K562 (cell line): ENCODE data around the gene NIPAL1. TPM values are rescaled to one million over a fixed set of nuclear protein-coding genes. Genes with fewer than 3 reads are reported as not detected.

Experiments
- ATAC-seq: fragments of 200-7000 bp; cut with Tn5 transposase; 3 replicates; pipeline ENCODE4 v1.9.1; 2020; ENCODE audit warnings: moderate library complexity
- BruUV-seq: library from RNA; stranded (reverse); fragments of 400-500 nt; replicated peaks from 2 replicates; lab custom pipeline; 2021; lab: Mats Ljungman, UMichigan
- CTCF ChIA-PET: fragments of 300-600 bp; formaldehyde crosslinking; extraction: SDS; loops from one replicate; lab custom pipeline; 2021; ENCODE audit warnings: low intra/inter-chr PET ratio; lab: Yijun Ruan, JAX
- POLR2A ChIA-PET: fragments of 300-600, 350-650 bp; sonication (Branson Sonifier 250); formaldehyde crosslinking; extraction: SDS; loops from one replicate; lab custom pipeline; 2021; ENCODE audit warnings: antibody characterized with exemption, inconsistent platforms; lab: Yijun Ruan, JAX
- DNase-seq, 4 experiments: peaks; one replicate each; pipeline versions ENCODE4 v3.0.0 to v3.0.0-alpha.2; 2011 to 2018; ENCODE audit warnings: low spot score in 3 of 4, mixed read lengths in 3 of 4; ENCODE audit errors: extremely low read depth in 1 of 4
- FAIRE-seq: peaks from 2 replicates; lab custom pipeline; 2011; peaks lifted over from hg19 to GRCh38; lab: Jason Lieb, UNC
- H2AFZ ChIP-seq: 2 replicates; pipeline ENCODE4 v1.6.0; 2011; ENCODE audit warnings: low read depth, low read length, control low read depth, inconsistent platforms
- H3K27ac ChIP-seq: fragments of 200-600 bp; 3 replicates; pipeline ENCODE4 v1.8.0; 2011; ENCODE audit warnings: low read depth, mild to moderate bottlenecking, control low read depth, inconsistent platforms, low read length, moderate library complexity, mixed read lengths; ENCODE audit errors: extremely low read depth
- H3K27me3 ChIP-seq, 2 experiments: fragments of 300-600 bp in 1 of 2; 2 replicates in 1 of 2; 3 replicates in 1 of 2; pipeline versions ENCODE4 v1.6.0 to v1.8.0; 2011; ENCODE audit warnings: inconsistent platforms in 2 of 2, low read length in 2 of 2, mild to moderate bottlenecking in 1 of 2, mixed read lengths in 1 of 2, moderate library complexity in 1 of 2; ENCODE audit not compliant: control insufficient read depth in 2 of 2, insufficient read depth in 2 of 2
- H3K36me3 ChIP-seq: fragments of 300-600 bp; 3 replicates; pipeline ENCODE4 v1.8.0; 2011; ENCODE audit warnings: mild to moderate bottlenecking, low read length, inconsistent platforms; ENCODE audit not compliant: control insufficient read depth, insufficient read depth
- H3K4me1 ChIP-seq, 2 experiments: fragments of 200-600 bp in 1 of 2; replicated peaks in 1 of 2; 2 replicates in 1 of 2; 3 replicates in 1 of 2; pipeline versions ENCODE4 v1.5.1 to v1.8.0; 2011; ENCODE audit warnings: inconsistent platforms in 2 of 2, low read length in 2 of 2, mild to moderate bottlenecking in 1 of 2, mixed read lengths in 1 of 2, moderate library complexity in 1 of 2; ENCODE audit not compliant: control insufficient read depth in 2 of 2, insufficient read depth in 2 of 2
- H3K4me2 ChIP-seq: 2 replicates; pipeline ENCODE4 v1.6.1; 2011; ENCODE audit warnings: low read length, control low read depth, inconsistent platforms, mixed read lengths; ENCODE audit not compliant: insufficient read depth
- H3K4me3 ChIP-seq: fragments of 200-600 bp; sonication (generic), shearing (Covaris generic); 2 replicates; pipeline ENCODE4 v1.5.1; 2016; ENCODE audit warnings: control low read depth, inconsistent platforms
- H3K79me2 ChIP-seq: fragments of 200-600 bp; 3 replicates; pipeline ENCODE4 v1.8.0; 2011; ENCODE audit warnings: low read length, inconsistent platforms; ENCODE audit not compliant: control insufficient read depth, insufficient read depth
- H3K9ac ChIP-seq, 2 experiments: 2 replicates each; pipeline versions ENCODE4 v1.6.0 to v1.6.1; 2011; ENCODE audit warnings: low read depth in 2 of 2, low read length in 2 of 2, control low read depth in 1 of 2, inconsistent platforms in 1 of 2, mild to moderate bottlenecking in 1 of 2, mixed read lengths in 1 of 2; ENCODE audit not compliant: insufficient read depth in 1 of 2
- H3K9me1 ChIP-seq: one replicate; pipeline ENCODE4 v1.6.0; 2011; ENCODE audit warnings: inconsistent platforms, mild to moderate bottlenecking, low read length, moderate library complexity; ENCODE audit not compliant: control insufficient read depth, insufficient read depth
- H3K9me3 ChIP-seq: replicated peaks from 2 replicates; pipeline ENCODE4 v1.5.1; 2011; ENCODE audit warnings: low read depth, low read length, inconsistent platforms; ENCODE audit not compliant: control insufficient read depth, insufficient read depth
- H4K20me1 ChIP-seq: replicated peaks from 2 replicates; pipeline ENCODE4 v1.6.1; 2011; ENCODE audit warnings: low read length, inconsistent platforms, mixed read lengths; ENCODE audit not compliant: control insufficient read depth, insufficient read depth
- CTCF ChIP-seq, 3 experiments: IDR thresholded peaks in 2 of 3; conservative IDR thresholded peaks in 1 of 3; 2 replicates each; pipeline ENCODE4 v1.5.1; 2011 to 2012; ENCODE audit warnings: low read length in 3 of 3, mild to moderate bottlenecking in 3 of 3, control low read depth in 2 of 3, improper control_type of control experiment in 1 of 3, inconsistent platforms in 1 of 3, low read depth in 1 of 3, mixed read lengths in 1 of 3, moderate library complexity in 1 of 3; ENCODE audit not compliant: insufficient read depth in 2 of 3
- HNRNPLL ChIP-seq: fragments of 200-400 bp; formaldehyde crosslinking; IDR thresholded peaks from 2 replicates; pipeline ENCODE4 v1.6.1; 2017; ENCODE audit warnings: low read length, low read depth, mild to moderate bottlenecking; ENCODE audit not compliant: poor library complexity, severe bottlenecking
- MBD1 ChIP-seq: fragments of 250-450 bp; sonication (Bioruptor Pico); IDR thresholded peaks from 2 replicates; pipeline ENCODE4 v1.8.0; 2022; ENCODE audit warnings: inconsistent platforms
- MIER1 ChIP-seq: fragments of 450-650 bp; IDR thresholded peaks from 2 replicates; pipeline ENCODE4 v1.6.1; 2016; ENCODE audit warnings: antibody characterized with exemption, mild to moderate bottlenecking, low read depth
- PTRF ChIP-seq: fragments of 450-650 bp; IDR thresholded peaks from 2 replicates; pipeline ENCODE4 v1.6.1; 2016; ENCODE audit warnings: mild to moderate bottlenecking, missing genetic modification characterization, missing compliant biosample characterization
- RAD21 ChIP-seq, 2 experiments: fragments of 250-450 bp in 1 of 2; fragments of 450-650 bp in 1 of 2; sonication (Bioruptor Pico) in 1 of 2; formaldehyde crosslinking in 1 of 2; IDR thresholded peaks in 1 of 2; conservative IDR thresholded peaks in 1 of 2; 2 replicates each; pipeline versions ENCODE4 v1.4.0 to v1.8.0; 2020 to 2022; ENCODE audit warnings: mild to moderate bottlenecking in 2 of 2, moderate library complexity in 1 of 2
- WGBS: fragments of 100-300 bp; shearing (Covaris generic); methylation state at CpG from one replicate; pipeline ENCODE4 v1.1.6; 2016; ENCODE audit warnings: low coverage, mixed read lengths; ENCODE audit not compliant: insufficient coverage; ENCODE audit errors: missing lambda C conversion rate; 5-methylcytosine and 5-hydroxymethylcytosine counted together
- in situ Hi-C: fragments of 300-500 bp; cut with MboI; formaldehyde crosslinking; loops from 4 replicates; pipeline ENCODE4 v1.15.0; 2018; ENCODE audit warnings: inconsistent platforms, mixed read lengths
- intact Hi-C: fragments of 100-400 bp; cut with micrococcal nuclease; formaldehyde crosslinking; loops from 2 replicates; pipeline ENCODE4 v1.14.2; 2022
- polyA plus RNA-seq, 8 experiments: library from polyadenylated mRNA; depleted of rRNA in 4 of 8; stranded (reverse) in 5 of 8; unstranded in 3 of 8; fragments of >200 nt; fragmentation: Nextera tagmentation in 2 of 8; fragmentation: Illumina TruSeq in 1 of 8; extraction: Ambion mirVana in 2 of 8; extraction: Trizol in 1 of 8; gene quantifications; 2 replicates each; pipeline versions ENCODE4 v1.2.1 to v1.2.3, GENCODE V29; 2011 to 2014; ENCODE audit warnings: inconsistent platforms in 1 of 8, missing spikeins in 1 of 8
- total RNA-seq, 7 experiments: library from RNA; depleted of rRNA in 6 of 7; stranded (reverse); fragments of >200 nt in 6 of 7; fragmentation: Illumina TruSeq in 2 of 7; extraction: Trizol in 2 of 7; gene quantifications; 2 replicates each; pipeline versions ENCODE4 v1.2.1 to v1.2.3, GENCODE V29; 2011 to 2021; ENCODE audit warnings: low replicate concordance in 1 of 7

Gene NIPAL1
- total and polyA plus RNA-seq, 9 of the 15 experiments (the other 6 are each of a cell fraction or from before 2014, with no cell fraction given): 0.03 to 0.43 (median 0.25) TPM

GRCh38 chr4:48081196-48081595, 64.6 kb downstream of the NIPAL1 start:
- Histone ChIP-seq H3K9ac (no peak overlapping the region), H3K27me3 (no peaks in the 10 kb centered on the region), H3K4me1 (no peaks in the 10 kb centered on the region; a peak in 1 of 5 replicates), H3K79me2 (no peaks in the 10 kb centered on the region), H4K20me1 (no peaks in the 10 kb centered on the region), H3K27ac (no peak overlapping the region), H3K9me3 (no peaks in the 10 kb centered on the region), H3K9me1 (no peaks in the 10 kb centered on the region), H3K4me3 (no peak overlapping the region), H2AFZ (no peak overlapping the region), H3K36me3 (no peaks in the 10 kb centered on the region)
- intact Hi-C loops (no loop called here), in situ Hi-C loops (loop anchor here (10.0 kb wide), 1 partner anchor 396 kb away; no protein-coding TSS in a partner anchor)
- 35% methylated on average over 1 of the region's 1 CpG for WGBS
- POLR2A ChIA-PET: no interaction called here
- CTCF ChIA-PET: no interaction called here
- FAIRE-seq (no peak), ATAC-seq (no peak)
- TF ChIP-seq MBD1 (CRISPR knock-in tag): no peak
- no peak for TF ChIP-seq MIER1
- TF ChIP-seq, all 486 proteins: peak for 0
- H3K4me2 ChIP-seq: no peak overlapping the region
- no peak for DNase-seq
- no TSS peak for BruUV-seq

GRCh38 chr4:48082956-48083355, 66.4 kb downstream of the NIPAL1 start:
- TF ChIP-seq HNRNPLL: peak; percentile 71
- TF ChIP-seq RAD21 (CRISPR knock-in tag; conservative IDR thresholded peaks at IDR 0.05 in 1 of 2, IDR thresholded peaks at IDR 0.05 in 1 of 2): peak in 1 of 2 experiments; percentile 18; a peak in 1 of 4 replicates
- no peak for TF ChIP-seq PTRF (tag)
- peak in 2 of 3 experiments; percentile 11 to 20; a peak in 1 of 6 replicates for TF ChIP-seq CTCF (IDR thresholded peaks at IDR 0.05 in 2 of 3, conservative IDR thresholded peaks at IDR 0.05 in 1 of 3; ENCODE audit: insufficient read depth in 2 of 3, low read depth in 1 of 3, low read length in 3 of 3)
- Histone ChIP-seq H3K27ac (no peak overlapping the region), H3K4me3 (no peak overlapping the region), H3K27me3 (no peaks in the 10 kb centered on the region), H3K79me2 (no peaks in the 10 kb centered on the region), H4K20me1 (no peaks in the 10 kb centered on the region), H3K4me1 (no peaks in the 10 kb centered on the region; a peak in 1 of 5 replicates), H3K4me2 (no peak overlapping the region), H2AFZ (no peak overlapping the region), H3K9ac (no peak overlapping the region), H3K9me1 (no peaks in the 10 kb centered on the region), H3K9me3 (no peaks in the 10 kb centered on the region), H3K36me3 (no peaks in the 10 kb centered on the region)
- ChIA-PET POLR2A (no interaction called here), CTCF (no interaction called here)
- FAIRE-seq (no peak), DNase-seq (no peak), ATAC-seq (peak; percentile 36; the same call in 2 of the 3 replicates)
- in situ Hi-C loops: loop anchor here (10.0 kb wide), 1 partner anchor 398 kb away; no protein-coding TSS in a partner anchor
- WGBS: 0% methylated on average over 2 of the region's 2 CpGs
- no TSS peak for BruUV-seq
- intact Hi-C loops: no loop called here
